Peyer's patch (tissue), 4 donors: ENCODE data around the gene LOXL3. TPM values are rescaled to one million over a fixed set of nuclear protein-coding genes. Genes with fewer than 3 reads are reported as not detected.
A peak's percentile ranks its signal among the peaks of the same experiment; 100 is the strongest.
"Not testable (repeated sequence)": the region's sequence is repeated elsewhere in the genome, so short reads cannot be mapped to it uniquely, and the experiment has no call there.

Source experiments
- DNase-seq, 3 donors: peaks; one replicate each; pipeline ENCODE4 v3.0.0-alpha.2; 2017 to 2019
- H3K27ac ChIP-seq, 4 donors: fragments of 200-600 bp; sonication (generic); one replicate each; pipeline ENCODE4 v1.5.1; 2016 to 2019
- H3K27me3 ChIP-seq, 2 donors: fragments of 200-600 bp; sonication (generic); one replicate each; pipeline ENCODE4 v1.5.1; 2019
- H3K36me3 ChIP-seq, 3 donors: fragments of 200-600 bp; sonication (generic); one replicate each; pipeline ENCODE4 v1.5.1; 2016 to 2019
- H3K4me1 ChIP-seq, 4 donors: fragments of 200-600 bp; sonication (generic); one replicate each; pipeline ENCODE4 v1.5.1; 2016 to 2019
- H3K4me3 ChIP-seq, 4 donors: fragments of 200-600 bp; sonication (generic); 1 replicate in 3 of 4; 2 replicates in 1 of 4; pipeline ENCODE4 v1.5.1; 2016 to 2019; ENCODE audit warnings: mild to moderate bottlenecking in 1 of 4
- H3K9me3 ChIP-seq, 4 donors: fragments of 200-600 bp; sonication (generic); one replicate each; pipeline ENCODE4 v1.5.1; 2016 to 2019; ENCODE audit warnings: mild to moderate bottlenecking in 1 of 4
- POLR2A ChIP-seq, 2 donors: fragments of 450-650 bp; IDR thresholded peaks; one replicate each; pipeline ENCODE4 v1.5.1; 2017; ENCODE audit warnings: antibody characterized with exemption in 2 of 2, mild to moderate bottlenecking in 2 of 2, moderate library complexity in 2 of 2
- total RNA-seq, 4 donors: library from RNA; depleted of rRNA; stranded (reverse); fragments of >200 nt; gene quantifications; one replicate each; pipeline ENCODE4 v1.1.0, GENCODE V29; 2016
- TF ChIP-seq, protein P1 (sequence below), 6 experiments: fragments of 450-650 bp in 4 of 6; fragments of 200-600 bp in 2 of 6; sonication (generic) in 1 of 6; IDR thresholded peaks; one replicate each; pipeline ENCODE4 v1.5.1; 2017 to 2019; ENCODE audit warnings: antibody characterized with exemption in 6 of 6, mild to moderate bottlenecking in 3 of 6, moderate library complexity in 1 of 6

Gene LOXL3
- total RNA-seq, 4 donors from 2014 or later, result 0.88 to 8.0 (median 4.8) TPM

DNA sequence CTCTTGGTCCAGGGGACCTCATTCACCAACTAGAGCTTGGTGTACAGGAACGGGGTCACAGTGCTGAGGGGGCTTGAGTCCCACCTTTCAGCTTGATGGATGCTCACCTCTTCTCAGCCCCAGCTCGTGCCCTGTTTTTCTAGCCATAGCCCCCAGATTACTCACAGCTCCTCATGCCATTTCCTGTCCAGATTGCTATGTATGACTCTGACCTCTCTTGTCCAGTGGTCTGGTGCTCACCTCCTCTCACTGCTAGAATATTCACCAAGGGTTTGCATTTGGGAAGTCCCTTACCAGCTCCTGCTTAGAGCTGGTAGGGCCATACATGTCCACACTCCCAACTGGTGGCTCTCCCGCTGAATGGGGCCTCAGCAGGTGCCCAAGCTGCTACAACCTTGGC, 60.2 kb downstream of the LOXL3 start:
- TF ChIP-seq, protein P1, sequence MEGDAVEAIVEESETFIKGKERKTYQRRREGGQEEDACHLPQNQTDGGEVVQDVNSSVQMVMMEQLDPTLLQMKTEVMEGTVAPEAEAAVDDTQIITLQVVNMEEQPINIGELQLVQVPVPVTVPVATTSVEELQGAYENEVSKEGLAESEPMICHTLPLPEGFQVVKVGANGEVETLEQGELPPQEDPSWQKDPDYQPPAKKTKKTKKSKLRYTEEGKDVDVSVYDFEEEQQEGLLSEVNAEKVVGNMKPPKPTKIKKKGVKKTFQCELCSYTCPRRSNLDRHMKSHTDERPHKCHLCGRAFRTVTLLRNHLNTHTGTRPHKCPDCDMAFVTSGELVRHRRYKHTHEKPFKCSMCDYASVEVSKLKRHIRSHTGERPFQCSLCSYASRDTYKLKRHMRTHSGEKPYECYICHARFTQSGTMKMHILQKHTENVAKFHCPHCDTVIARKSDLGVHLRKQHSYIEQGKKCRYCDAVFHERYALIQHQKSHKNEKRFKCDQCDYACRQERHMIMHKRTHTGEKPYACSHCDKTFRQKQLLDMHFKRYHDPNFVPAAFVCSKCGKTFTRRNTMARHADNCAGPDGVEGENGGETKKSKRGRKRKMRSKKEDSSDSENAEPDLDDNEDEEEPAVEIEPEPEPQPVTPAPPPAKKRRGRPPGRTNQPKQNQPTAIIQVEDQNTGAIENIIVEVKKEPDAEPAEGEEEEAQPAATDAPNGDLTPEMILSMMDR (IDR thresholded peaks at IDR 0.05), result no peak
- Histone ChIP-seq H3K27me3 (no peaks in the 10 kb centered on the region), H3K4me1 (peaks cover 2 to 20% (median 7%) of the 10 kb centered on the region in 4 donors), H3K27ac (no peak overlapping the region), H3K9me3 (no peaks in the 10 kb centered on the region), H3K36me3 (peaks cover 0 to 52% (median 0%) of the 10 kb centered on the region in 3 donors), H3K4me3 (no peak overlapping the region)
- peak in 1 of 3 donors; percentile 7 for DNase-seq

DNA sequence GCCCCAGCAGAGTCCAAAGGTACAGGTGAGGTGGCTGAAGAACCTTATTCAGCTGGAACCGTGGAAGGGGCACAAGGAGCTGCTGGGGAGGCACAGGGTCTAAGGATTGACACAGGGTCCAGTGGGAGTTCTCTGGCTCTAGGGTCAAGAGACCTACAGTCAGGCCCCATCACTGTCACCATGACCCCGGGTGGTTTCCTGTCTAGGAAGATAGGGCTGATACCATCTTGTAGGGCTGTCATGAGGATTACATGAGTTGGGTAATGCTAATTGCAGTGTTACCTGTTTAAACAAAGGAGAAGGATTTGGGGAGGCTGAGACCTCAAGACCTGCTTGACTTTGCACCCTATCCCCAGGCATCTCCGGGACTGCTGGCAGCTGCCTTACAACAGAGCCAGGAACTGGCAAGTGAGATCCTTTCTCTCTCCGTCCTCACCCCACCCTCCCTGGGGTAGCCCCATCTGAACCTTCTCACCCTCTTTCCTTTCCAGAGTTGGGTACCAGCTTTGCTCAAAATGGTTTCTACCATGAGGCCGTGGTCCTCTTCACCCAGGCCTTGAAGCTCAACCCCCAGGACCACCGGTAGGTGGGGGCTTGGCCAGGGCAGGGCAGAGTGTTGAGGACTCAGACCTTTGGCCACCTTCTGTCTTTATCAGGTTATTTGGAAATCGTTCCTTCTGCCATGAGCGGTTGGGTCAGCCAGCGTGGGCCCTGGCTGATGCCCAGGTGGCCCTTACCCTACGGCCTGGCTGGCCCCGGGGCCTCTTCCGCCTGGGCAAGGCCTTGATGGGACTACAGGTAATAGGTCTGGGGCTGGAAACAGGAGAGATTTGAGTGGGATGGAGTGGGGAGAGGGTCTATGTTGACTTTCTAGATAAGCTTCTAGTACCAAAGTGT, 61.8 kb downstream of the LOXL3 start:
- Histone ChIP-seq H3K4me3 (no peak overlapping the region), H3K9me3 (no peaks in the 10 kb centered on the region), H3K4me1 (peaks cover 0 to 8% (median 1%) of the 10 kb centered on the region in 4 donors), H3K27ac (no peak overlapping the region), H3K36me3 (peaks cover 0 to 60% (median 0%) of the 10 kb centered on the region in 3 donors), H3K27me3 (no peaks in the 10 kb centered on the region)
- TF ChIP-seq, protein P1 (IDR thresholded peaks at IDR 0.05), result no peak
- TF ChIP-seq POLR2A (IDR thresholded peaks at IDR 0.05), result no peak
- no peak for DNase-seq

DNA sequence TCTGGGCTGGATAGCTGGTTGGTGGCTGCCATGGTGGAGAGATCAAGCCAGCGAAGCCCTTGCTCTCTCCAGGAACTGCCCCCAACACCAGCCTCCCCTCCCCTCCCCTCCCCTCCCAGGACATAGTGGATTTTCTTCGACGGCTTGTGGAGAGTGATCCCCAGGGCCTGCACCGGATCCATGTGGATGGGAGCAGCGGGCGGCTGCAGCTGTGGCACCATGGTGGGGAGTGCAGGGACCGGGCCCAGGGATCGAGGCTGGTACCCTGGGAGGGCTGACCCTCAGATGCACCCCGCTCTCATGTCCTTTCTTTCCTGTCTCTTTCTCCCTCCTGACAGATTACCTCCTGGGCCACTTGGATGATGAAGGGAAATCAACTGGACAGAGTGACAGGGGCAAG, 63.8 kb downstream of the LOXL3 start:
- Histone ChIP-seq H3K4me1 (peaks cover 0 to 8% (median 1%) of the 10 kb centered on the region in 4 donors), H3K4me3 (no peak overlapping the region), H3K36me3 (peaks cover 0 to 77% (median 0%) of the 10 kb centered on the region in 3 donors), H3K9me3 (no peaks in the 10 kb centered on the region), H3K27ac (no peak overlapping the region), H3K27me3 (no peaks in the 10 kb centered on the region)
- TF ChIP-seq, protein P1 (IDR thresholded peaks at IDR 0.05), result no peak
- no peak for TF ChIP-seq POLR2A (IDR thresholded peaks at IDR 0.05)
- no peak for DNase-seq

DNA sequence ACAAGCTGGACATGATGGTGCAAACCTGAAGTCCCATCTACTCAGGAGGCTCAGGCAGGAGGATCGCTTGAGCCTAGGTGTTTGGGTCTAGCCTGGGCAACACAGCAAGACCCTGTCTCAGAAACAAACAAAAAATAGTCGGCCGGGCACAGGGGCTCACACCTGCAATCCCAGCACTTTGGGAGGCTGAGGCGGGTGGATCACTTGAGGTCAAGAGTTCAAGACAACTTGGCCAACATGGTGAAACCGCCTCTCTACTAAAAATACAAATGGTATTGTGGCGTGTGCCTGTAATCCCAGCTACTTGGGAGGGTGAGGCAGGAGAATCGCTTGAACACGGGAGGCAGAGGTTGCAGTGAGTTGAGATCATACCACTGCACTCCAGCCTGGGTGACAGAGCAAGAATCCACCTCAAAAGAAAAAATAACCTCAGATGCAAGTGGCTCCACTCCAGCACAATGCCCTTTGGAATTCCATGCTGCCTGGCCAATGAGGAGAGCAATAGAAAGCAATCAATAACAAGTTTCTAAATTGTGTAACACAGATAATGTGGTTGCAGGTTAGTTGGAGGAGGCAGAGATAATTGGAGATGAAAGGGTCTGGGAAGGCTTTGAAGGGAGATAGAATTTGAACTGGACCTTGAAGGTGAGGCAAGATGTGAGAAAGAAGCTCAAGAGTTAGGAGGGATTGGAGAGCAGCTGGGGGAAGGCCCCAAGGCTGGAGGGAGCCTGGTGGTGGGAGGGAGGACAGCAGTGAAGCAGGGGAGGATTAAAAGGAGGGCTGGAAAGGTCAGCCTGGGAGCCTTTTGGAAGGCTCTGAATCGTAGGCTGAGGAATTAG, 64.9 kb downstream of the LOXL3 start:
- H3K4me1 ChIP-seq, result peaks cover 0 to 14% (median 1%) of the 10 kb centered on the region in 4 donors
- peaks cover 0 to 70% (median 0%) of the 10 kb centered on the region in 3 donors for H3K36me3 ChIP-seq
- DNase-seq, result peak in 1 of 3 donors; percentile 65
- no peaks in the 10 kb centered on the region for H3K9me3 ChIP-seq
- TF ChIP-seq POLR2A (IDR thresholded peaks at IDR 0.05), result no peak
- TF ChIP-seq, protein P1 (IDR thresholded peaks at IDR 0.05), result peak in 2 of 6 experiments; percentile 15 to 18
- peak overlapping the region in 2 of 4 donors; percentile 27 to 73 for H3K27ac ChIP-seq
- no peaks in the 10 kb centered on the region for H3K27me3 ChIP-seq
- H3K4me3 ChIP-seq, result no peak overlapping the region

DNA sequence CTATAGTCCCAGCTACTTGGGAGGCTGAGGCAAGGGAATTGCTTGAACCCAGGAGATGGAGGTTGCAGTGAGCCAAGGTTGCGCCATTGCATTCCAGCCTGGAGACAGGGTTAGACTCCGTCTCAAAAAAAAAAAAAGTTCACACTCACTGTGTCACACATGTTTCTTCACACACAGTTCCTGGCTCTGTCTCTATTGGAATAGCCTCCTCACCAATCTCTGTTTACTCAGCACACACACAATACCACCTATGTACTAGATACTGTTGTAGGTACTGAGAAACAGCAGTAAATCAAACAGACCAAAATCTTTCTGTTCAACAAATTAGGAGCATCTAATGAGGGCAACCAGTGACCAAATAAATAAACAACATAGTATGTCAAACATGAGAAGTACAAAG, 67.6 kb downstream of the LOXL3 start:
- no peaks in the 10 kb centered on the region for H3K27me3 ChIP-seq
- peaks cover 0 to 43% (median 0%) of the 10 kb centered on the region in 3 donors for H3K36me3 ChIP-seq
- H3K4me1 ChIP-seq, result peaks cover 3 to 28% (median 12%) of the 10 kb centered on the region in 4 donors
- no peak for TF ChIP-seq POLR2A (IDR thresholded peaks at IDR 0.05)
- TF ChIP-seq, protein P1 (IDR thresholded peaks at IDR 0.05), result no peak
- H3K27ac ChIP-seq, result no peak overlapping the region
- DNase-seq, result no peak
- H3K4me3 ChIP-seq, result no peak overlapping the region
- no peaks in the 10 kb centered on the region for H3K9me3 ChIP-seq

DNA sequence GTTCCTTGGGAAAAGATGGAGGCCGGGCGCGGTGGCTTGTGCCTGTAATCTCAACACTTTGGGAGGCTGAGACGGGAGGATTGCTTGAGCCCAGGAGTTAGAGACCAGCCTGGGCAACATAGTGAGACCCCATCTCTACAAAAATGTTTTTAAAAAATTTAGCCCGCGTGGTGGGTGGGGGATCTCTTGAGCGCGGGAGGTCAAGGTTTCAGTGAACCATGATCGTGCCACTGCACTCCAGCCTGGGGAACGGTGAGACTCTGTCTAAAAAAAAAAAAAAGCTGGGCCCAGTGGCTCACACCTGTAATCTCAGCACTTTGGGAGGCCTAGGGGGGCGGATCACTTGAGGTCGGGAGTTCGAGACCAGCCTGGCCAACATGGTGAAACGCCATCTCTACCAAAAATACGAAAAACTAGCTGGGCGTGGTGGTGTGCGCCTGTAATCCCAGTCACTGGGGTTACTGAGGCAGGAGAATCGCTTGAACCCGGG, 70.0 kb downstream of the LOXL3 start:
- DNase-seq, H3K27me3 ChIP-seq, H3K9me3 ChIP-seq: not testable (repeated sequence)
- Histone ChIP-seq H3K36me3 (peaks cover 0 to 43% (median 0%) of the 10 kb centered on the region in 3 donors), H3K4me1 (peaks cover 3 to 31% (median 13%) of the 10 kb centered on the region in 4 donors), H3K27ac (peak overlapping the region in 3 of 4 donors; percentile 86 to 93 (median 92)), H3K4me3 (peak overlapping the region; percentile 77 to 87 (median 80))
